K562 (cell line): Measurements from ENCODE around the gene PACS2. TPM values are rescaled to one million over a fixed set of nuclear protein-coding genes. Genes with fewer than 3 reads are reported as not detected.

ENCODE experiments used
- DACH1 ChIP-seq: fragments of 450-650 bp; IDR thresholded peaks from 2 replicates; pipeline ENCODE4 v1.6.1; 2018; ENCODE audit not compliant: partially characterized antibody
- GATA2 ChIP-seq: sonication (generic); formaldehyde crosslinking; IDR thresholded peaks from 2 replicates; pipeline ENCODE4 v1.4.0; 2020; ENCODE audit warnings: mild to moderate bottlenecking, missing genetic modification reagents
- JUND ChIP-seq, 2 experiments: IDR thresholded peaks; 2 replicates in 1 of 2; 3 replicates in 1 of 2; pipeline ENCODE4 v1.6.1; 2011; ENCODE audit warnings: borderline replicate concordance in 2 of 2, low read depth in 2 of 2, low read length in 2 of 2, improper control_type of control experiment in 1 of 2, missing biosample characterization in 1 of 2, missing genetic modification characterization in 1 of 2, missing genetic modification reagents in 1 of 2
- MCM3 ChIP-seq: fragments of 450-650 bp; IDR thresholded peaks from 2 replicates; pipeline ENCODE4 v1.6.1; 2016
- MXI1 ChIP-seq: IDR thresholded peaks from 2 replicates; pipeline ENCODE4 v1.6.1; 2011; ENCODE audit warnings: low read depth, mild to moderate bottlenecking, improper control_type of control experiment, low read length
- PREB ChIP-seq: sonication (generic); formaldehyde crosslinking; IDR thresholded peaks from 2 replicates; pipeline ENCODE4 v1.8.1; 2023; ENCODE audit warnings: mild to moderate bottlenecking, missing genetic modification reagents
- THRB ChIP-seq: fragments of 450-650 bp; formaldehyde crosslinking; conservative IDR thresholded peaks from 2 replicates; pipeline ENCODE4 v1.4.0; 2022; ENCODE audit warnings: mild to moderate bottlenecking, missing genetic modification characterization
- USF1 ChIP-seq: sonication (generic); formaldehyde crosslinking; IDR thresholded peaks from 2 replicates; pipeline ENCODE4 v1.9.0; 2022; ENCODE audit warnings: mild to moderate bottlenecking, missing genetic modification reagents
- ZNF184 ChIP-seq: sonication (generic); formaldehyde crosslinking; IDR thresholded peaks from 2 replicates; pipeline ENCODE4 v1.5.0; 2020; ENCODE audit warnings: missing genetic modification reagents
- polyA plus RNA-seq, 8 experiments: library from polyadenylated mRNA; depleted of rRNA in 4 of 8; stranded (reverse) in 5 of 8; unstranded in 3 of 8; fragments of >200 nt; fragmentation: Nextera tagmentation in 2 of 8; fragmentation: Illumina TruSeq in 1 of 8; extraction: Ambion mirVana in 2 of 8; extraction: Trizol in 1 of 8; gene quantifications; 2 replicates each; pipeline versions ENCODE4 v1.2.1 to v1.2.3, GENCODE V29; 2011 to 2014; ENCODE audit warnings: inconsistent platforms in 1 of 8, missing spikeins in 1 of 8
- total RNA-seq, 7 experiments: library from RNA; depleted of rRNA in 6 of 7; stranded (reverse); fragments of >200 nt in 6 of 7; fragmentation: Illumina TruSeq in 2 of 7; extraction: Trizol in 2 of 7; gene quantifications; 2 replicates each; pipeline versions ENCODE4 v1.2.1 to v1.2.3, GENCODE V29; 2011 to 2021; ENCODE audit warnings: low replicate concordance in 1 of 7

Gene PACS2
- total and polyA plus RNA-seq, 9 of the 15 experiments (the other 6 are each of a cell fraction or from before 2014, with no cell fraction given) = 0.11 to 20.8 (median 9.9) TPM

GRCh38 chr14:105351410-105351809, 36.9 kb downstream of the PACS2 start (continued):
- TF ChIP-seq JUND (IDR thresholded peaks at IDR 0.05; ENCODE audit: borderline replicate concordance, low read depth, low read length) (no peak), JUND (tag; IDR thresholded peaks at IDR 0.05; ENCODE audit: borderline replicate concordance, low read depth, low read length) (no peak), THRB (CRISPR knock-in tag) (no peak), USF1 (CRISPR knock-in tag) (no peak), MXI1 (no peak), DACH1 (no peak), PREB (no peak), GATA2 (CRISPR knock-in tag) (no peak), ZNF184 (no peak), MCM3 (no peak)
